Stimulated activated CD8-positive, alpha-beta memory T cell treated with anti-CD3 and anti-CD28 coated beads, Interleukin-15, amount 100 ng/mL, for 24 hours (primary cell): Measurements from ENCODE around the gene TMEM92.
"Not testable (repeated sequence)": the region's sequence is repeated elsewhere in the genome, so short reads cannot be mapped to it uniquely, and the experiment has no call there.

ENCODE experiments used
- DNase-seq: peaks from one replicate; pipeline ENCODE4 v3.0.0-alpha.2; 2020; ENCODE audit warnings: low read depth

Gene TMEM92

DNA sequence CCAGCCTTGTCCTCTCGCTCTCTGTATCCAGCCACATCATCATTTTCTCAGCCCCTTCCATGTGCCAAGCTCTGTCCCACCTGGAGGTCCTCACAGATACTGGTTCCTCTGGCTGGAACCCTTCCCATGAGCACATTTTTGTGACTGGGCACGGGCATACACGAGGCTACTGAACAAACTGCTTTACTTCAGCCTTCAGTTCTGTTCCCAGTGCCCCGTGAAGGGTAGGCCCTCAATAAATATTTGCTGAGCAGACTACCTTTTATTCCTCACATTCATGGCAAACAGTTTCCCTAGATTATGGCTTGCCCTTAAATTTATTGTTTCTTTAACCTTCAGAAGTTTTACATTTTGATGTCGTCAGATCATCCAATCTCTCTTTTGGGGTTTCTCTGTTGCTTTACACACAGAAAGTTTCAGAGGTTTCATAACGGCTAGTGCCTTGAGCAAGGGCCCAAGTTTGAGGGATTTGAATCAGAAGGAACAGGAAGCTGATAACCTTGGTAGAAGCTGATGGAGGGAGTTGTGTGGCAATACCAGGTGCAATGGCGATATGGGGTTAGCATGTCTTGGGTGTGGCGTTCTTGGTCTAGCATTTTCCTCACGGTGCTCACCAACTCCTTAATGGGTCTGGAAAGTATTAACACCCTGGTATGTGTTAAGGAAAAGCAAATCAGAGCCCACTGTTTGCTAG is 27.8 kb downstream of the TMEM92 start:
- no peak for DNase-seq

GRCh38 chr17:50303051-50303450 is 28.8 kb downstream of the TMEM92 start:
- DNase-seq: no peak

DNA sequence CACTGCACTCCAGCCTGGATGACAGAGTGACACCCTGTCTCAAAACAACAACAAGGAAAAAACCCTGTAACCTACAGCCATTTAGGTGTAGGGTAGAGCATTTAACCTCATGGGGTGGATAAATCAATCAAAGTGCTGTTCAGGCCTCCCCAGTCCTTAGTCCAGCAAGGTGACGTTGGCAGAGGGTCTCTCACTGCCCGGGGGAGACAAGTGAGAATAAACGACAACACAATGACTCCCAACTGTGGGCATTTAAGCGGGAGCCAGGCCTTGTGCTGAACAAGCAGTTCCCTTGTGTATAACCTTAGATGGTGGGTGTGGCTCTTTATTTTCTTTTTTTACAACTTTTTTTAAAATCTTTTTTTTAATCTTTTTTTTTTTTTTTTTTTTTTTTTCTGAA is 29.3 kb downstream of the TMEM92 start:
- DNase-seq: no peak

GRCh38 chr17:50304781-50305404 is 30.6 kb downstream of the TMEM92 start:
- DNase-seq: no peak

DNA sequence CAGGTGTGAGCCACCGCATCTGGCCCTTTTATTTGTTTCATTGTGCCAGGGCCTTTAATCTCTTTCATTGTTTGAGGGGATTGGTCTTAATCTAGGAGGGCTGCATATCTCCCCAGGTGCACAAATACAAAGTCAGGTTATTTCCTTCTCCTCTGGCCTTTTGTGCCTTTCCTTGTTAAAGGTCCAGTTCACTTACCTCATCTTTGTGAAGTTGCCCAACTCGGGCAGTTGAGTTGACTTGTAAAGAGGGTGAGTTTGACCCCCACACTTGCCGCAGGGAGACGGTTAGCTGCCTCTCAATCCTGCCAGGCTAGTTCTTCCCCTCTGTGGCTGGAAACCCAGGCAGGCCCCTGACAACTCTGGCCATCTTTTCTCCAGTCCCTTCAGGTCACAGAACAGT is 33.4 kb downstream of the TMEM92 start:
- no peak for DNase-seq

DNA sequence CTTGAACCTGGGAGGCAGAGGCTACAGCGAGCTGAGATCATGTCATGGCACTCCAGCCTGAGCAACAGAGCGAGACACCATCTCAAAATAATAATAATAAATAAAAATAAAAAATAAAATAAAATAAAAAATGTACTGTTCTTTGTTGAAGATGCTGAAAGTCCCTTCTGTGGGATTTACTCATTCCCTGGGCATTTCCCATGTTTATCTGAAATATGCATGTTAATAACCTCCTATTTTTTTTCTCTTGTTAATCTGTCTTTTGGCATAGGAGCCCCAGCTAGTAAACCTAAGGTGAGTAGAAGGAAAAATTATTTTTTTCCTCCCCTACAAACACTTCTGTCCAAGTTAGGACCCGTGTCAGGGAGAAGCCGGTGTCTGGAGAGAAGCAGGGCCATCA is 34.4 kb downstream of the TMEM92 start:
- DNase-seq: no peak

DNA sequence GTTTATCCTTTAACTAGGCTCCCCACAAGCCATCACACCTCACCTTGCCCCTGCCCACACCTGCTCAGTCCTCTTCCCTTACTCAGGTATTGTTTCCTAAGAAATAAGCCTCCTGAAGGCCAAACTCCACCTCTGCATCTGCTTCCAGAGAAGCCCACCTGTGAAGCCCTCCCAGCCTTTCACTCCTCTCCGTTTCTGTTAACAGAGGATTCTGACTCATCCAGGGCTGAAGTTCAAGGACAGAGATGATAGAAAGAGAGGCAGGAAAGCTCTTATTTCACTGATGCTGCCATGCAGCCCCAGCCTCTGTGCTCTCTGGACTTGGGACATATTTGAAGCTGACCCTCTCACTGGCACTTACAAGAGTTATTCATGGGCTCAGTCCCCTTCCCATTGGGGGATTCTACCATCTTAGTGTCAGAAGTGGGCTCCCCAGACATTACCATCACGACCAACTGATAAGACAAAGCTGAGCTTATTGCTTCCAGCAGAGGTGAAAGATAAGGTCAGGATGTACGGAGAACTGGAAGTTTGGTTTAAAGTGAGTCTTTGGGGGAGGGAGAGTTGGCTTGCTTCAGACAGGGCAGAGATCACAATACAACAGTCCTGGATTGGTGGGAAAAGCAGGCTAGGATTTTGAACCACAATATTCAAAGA is 36.3 kb downstream of the TMEM92 start:
- no peak for DNase-seq

DNA sequence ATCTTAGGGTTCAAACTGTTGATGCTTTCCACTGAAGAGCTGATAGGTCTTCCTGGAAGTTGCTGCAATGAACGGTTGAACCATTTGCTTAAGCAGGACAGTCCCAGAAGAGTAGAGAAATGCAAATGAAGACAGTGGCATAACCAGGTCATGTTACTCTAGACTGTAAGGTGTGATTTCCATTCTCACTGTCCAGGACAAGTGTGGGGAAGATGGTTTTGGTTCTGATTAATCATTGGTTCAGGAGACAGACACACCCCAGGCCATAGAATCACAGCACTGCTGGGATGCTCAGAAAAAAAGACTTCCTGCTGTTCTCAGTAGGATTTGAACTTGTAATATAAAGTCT is 36.8 kb downstream of the TMEM92 start:
- no peak for DNase-seq

DNA sequence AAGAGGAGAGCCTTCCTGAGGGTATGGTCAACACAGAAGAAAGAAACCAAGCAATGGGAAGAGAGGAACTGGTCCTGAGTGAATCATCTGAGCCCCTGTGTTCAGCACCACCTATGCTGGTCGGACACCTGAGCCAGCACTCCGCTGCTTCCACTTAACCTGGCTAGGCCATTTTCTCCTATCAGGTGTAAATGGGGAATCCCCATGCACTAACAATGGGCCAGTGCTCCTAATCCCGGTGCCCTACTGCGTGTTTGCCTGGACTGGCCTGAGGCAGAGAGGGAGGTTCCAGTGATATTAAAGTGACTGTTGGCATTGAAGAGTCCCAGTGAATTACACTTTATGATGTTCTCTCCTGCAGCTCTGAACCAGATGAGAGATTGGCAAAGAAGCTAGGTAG is 37.2 kb downstream of the TMEM92 start:
- DNase-seq: no peak

GRCh38 chr17:50312308-50312707 is 38.0 kb downstream of the TMEM92 start:
- no peak for DNase-seq

GRCh38 chr17:50314456-50315011 is 40.3 kb downstream of the TMEM92 start:
- DNase-seq: no peak

DNA sequence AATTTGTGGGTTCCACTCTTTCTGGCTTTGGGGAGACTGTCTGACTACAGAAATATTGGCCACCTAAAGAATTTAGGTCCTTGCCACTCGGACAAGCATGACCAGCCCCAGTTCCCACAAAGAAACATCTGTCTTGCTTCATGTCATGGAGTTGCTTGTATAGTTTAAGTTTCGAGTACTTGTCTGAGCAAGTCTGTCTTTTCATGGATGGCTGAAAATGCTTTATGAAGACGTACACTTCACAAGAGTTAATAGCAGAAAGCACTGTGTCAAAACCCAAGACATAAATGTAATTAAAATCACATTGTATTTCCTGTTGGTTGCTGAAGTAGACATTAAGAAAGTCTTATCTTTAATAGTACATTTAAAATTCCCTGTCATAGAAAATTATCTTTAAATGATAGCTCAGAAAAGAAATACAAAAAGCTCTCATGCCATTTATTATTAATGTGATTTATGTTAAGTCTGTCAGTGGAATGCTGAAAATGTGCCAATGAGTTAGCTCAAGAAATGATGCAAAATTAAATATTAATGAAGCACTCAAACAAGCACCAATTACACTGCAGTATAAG is 41.8 kb downstream of the TMEM92 start:
- DNase-seq: no peak

- DNase-seq: not testable (repeated sequence)
Observed at GRCh38 chr17:50316660-50317059, 42.4 kb downstream of the TMEM92 start.

- DNase-seq: no peak
Observed at GRCh38 chr17:50317121-50317520, 42.9 kb downstream of the TMEM92 start.

DNA sequence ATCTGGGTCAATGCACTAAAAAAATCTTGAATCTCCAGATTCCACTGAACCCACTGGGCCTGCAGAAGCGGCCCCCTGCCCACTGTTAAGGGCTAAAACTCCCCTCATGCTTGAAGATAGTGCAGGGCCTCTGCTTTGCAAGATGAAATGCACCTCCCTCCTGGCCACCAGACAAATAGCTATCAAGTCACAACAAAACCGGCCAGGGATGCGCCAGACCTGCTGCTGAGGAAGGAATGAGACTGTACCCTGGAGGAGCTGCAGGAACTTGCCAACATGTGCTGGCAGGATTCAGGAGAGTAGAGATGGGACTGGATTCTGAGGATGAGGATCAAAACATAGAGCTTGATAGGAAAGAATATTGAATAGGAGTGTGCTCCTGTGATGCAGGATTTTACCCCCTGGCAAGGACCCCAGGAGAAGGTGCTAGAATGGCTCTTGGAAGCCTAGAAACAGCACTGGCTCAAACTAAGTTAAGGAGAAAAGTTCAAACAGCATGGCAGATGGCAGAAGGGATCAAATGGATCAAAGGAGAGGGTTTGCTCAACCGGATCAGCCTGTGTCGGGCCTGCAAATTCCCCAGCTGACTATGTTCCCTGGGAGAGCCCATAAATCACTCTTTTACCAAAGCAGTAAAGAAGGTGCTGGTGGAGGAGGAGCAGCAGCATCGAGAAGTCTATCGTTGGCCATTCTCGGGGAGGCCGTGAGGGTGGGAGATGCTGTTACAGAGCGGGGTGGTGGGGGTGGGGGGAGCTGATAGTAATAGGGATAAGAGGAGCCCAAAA is 44.4 kb downstream of the TMEM92 start:
- no peak for DNase-seq

- DNase-seq: no peak
Observed at GRCh38 chr17:50319306-50320004, 45.2 kb downstream of the TMEM92 start.

DNA sequence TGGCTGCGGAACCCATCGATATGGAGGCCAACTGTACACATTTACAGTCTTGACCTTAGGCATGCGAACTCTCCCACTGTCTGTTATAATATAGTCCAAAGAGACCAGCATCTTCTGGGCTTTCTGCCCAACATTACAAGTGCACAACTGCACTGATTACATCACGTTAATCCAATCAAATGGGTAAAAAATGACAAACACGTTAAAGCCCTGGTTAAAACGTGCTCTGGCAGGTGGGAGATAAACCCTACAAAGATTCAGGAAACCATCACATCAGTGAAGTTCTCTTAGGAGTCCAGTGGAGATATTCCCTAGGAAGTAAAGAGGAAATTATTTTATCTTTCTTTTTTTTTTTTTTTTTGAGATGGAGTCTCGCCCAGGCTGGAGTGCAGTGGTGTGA is 48.0 kb downstream of the TMEM92 start:
- DNase-seq: no peak

DNA sequence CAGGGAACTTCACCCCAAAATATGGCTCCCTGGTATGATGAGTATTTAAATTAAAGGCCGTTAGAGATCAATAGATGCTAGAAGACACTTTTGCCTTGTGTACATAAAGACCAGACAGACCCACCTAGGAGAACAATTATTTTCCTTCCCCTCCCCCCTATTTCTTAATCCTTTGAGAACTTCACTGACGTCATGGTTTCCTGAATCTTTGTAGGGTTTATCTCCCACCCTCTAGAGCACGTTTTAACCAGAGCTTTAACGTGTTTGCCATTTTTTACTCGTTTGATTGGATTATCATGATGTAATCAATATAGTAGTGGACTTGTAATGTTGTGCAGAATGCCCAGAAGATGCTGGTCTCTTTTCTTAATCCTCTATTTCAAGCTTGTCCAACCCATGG is 48.8 kb downstream of the TMEM92 start:
- no peak for DNase-seq

DNA sequence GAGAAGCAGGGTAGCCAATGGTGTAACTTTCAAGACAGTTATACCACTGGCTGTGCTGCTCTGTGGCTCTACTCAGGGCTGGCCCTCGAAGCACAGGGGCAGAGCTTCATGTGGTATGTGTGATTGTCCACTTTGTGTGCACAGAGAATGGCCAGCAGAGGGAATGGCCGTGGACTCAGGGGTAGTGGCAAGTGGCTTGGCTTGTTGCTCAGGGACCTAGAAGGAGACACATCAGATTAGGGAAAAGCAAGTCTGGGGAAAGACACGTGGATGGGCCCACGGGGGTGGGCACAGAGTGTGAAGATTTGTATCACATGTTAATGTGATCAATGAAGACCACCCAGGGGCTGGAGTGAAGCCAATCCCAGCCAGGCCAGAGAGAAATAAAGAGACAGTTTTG is 51.6 kb downstream of the TMEM92 start:
- DNase-seq: no peak

DNA sequence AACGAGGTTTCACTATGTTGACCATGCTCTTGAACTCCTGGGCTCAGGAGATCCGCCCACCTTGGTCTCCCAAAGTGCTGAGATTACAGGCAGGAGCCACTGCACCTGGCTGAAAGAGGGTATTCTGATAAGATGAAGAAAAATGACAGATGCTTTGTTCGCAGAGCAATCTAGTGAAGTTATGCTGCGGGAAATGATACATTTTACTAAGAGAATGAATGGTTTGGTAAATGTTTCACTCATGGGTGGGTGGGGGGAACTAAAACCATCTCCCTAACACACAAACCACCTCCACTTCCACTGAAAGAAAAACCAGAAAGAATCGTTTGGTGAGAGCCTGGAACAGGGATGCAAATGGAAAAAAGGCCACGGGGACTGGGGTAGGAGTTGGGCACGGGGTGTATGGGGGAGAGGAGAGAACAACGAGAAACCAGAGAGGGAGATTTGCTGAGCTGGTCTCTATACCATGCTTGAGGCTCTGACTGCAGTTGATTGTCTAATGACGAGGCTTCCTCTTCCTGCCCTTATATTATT is 52.6 kb downstream of the TMEM92 start:
- DNase-seq: no peak
